IPS-18c (cell line): ENCODE results near the gene KIF20B.

Source experiments
- H3K4me3 ChIP-seq: 2 replicates; pipeline ENCODE4 v1.7.0; 2013; ENCODE audit warnings: low read depth, mild to moderate bottlenecking, low read length, moderate library complexity; ENCODE audit not compliant: insufficient read depth
- H3K9me3 ChIP-seq: one replicate; pipeline ENCODE4 v1.6.1; 2013; ENCODE audit warnings: mild to moderate bottlenecking, low read length, moderate library complexity; ENCODE audit not compliant: control insufficient read depth, insufficient read depth

The KIF20B gene

DNA sequence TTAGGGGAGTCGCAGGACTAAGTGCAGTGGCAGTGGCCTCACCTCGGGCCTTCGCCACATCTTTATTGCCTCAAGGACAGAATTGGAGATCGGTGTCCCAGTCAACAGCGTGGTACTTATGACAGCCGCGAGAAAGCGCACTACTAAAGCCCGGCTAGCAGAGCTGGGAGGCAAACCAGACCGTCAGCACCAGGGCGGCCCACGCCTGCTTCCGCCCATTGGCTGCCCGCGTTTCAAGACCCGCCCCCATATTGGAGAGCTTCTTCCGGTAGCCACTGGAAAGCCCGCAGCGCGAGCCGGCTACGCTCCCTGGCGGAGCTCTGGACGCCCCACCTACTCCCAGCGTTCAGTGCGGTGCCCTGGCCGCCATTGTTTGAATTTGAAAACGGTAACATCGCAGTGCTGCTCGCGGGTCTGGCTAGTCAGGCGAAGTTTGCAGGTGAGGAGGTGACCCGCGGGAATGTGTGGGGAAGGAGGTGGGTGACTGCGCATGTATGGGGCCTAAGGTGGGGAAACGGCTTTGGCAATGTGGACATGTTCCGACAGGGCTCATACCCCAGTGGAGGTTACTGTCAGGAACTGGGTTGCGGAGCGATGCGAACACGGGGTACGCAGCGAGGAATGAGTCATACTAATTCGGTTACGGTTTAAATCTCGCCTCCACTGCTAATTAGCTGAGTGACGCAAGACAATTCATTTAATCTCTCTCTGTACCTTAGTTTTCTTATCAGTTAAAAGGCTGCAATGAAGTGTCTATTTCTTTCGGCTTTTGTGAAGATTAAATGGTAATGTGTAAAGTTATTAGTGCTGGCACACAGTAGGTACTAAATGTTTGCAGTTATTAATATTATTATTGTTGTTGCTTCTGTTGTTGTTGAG is at the start of gene KIF20B:
Gene KIF20B, plus strand, starts transcription at position 349 of the 879 bp plus-strand sequence. CDS start 3,705 bp downstream, outside the sequence.
- Histone ChIP-seq H3K9me3 (no peaks in the 10 kb centered on the region), H3K4me3 (peak within 1 kb of the TSS; percentile 84)

DNA sequence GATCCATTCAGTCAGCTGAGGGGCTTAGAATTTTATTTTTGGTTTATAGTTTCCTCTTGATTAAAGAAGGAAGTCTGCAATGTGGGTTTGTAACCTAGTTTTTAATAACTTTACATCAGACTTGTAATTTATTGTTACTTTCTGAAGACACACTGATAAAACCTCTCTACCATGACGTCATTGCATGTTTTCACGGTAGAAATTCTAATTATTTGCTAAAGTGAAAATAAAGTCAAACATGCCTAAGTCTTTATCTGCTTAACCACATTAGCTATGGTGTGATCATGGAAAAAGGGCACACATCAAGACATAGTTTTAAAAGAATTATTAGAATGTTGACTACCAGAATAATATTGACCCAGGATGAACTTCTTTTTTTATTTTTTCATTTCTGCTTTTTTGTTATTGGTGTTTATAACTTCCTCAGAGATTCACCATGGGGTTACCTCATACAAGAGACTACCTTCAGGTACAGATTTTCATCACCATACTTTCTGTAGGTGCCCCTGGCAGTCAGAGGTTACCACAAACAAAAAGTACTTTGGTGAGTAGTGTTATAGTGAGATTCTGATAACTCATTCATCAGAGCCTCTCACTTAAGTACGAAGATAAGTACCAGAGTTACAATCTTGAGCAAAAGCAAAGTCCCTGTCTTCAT is 49.3 kb upstream of the KIF20B start:
- H3K9me3 ChIP-seq, result peaks cover 12% of the 10 kb centered on the region
- H3K4me3 ChIP-seq, result no peak overlapping the region

- Histone ChIP-seq H3K9me3 (peaks cover 12% of the 10 kb centered on the region), H3K4me3 (no peak overlapping the region)
Measured at GRCh38 chr10:89652806-89653370, 48.5 kb upstream of the KIF20B start.

GRCh38 chr10:89653410-89653869 is 48.0 kb upstream of the KIF20B start:
- no peak overlapping the region for H3K4me3 ChIP-seq

DNA sequence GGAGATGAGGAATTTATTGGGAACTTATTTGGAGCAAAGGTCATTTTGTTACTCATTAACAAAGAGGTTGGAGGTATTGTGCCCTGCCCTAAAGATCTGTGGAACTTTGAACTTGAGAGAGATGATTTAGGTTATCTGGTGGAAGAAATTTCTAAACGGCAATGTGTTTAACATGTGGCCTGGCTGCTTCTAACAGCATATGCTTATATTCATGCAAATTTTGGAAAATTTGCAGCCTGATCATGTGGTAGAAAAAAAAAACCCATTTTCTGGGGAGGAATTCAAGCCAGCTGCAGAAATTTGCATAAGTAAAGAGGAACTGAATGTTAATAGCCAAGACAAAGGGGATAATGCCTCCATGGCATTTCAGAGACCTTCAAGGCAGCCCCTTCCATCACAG is 45.7 kb upstream of the KIF20B start:
- Histone ChIP-seq H3K9me3 (peaks cover 12% of the 10 kb centered on the region), H3K4me3 (no peak overlapping the region)

More at GRCh38 chr10:89653410-89653869, 48.0 kb upstream of the KIF20B start:
- peaks cover 12% of the 10 kb centered on the region for H3K9me3 ChIP-seq

GRCh38 chr10:89657302-89657701 is 44.1 kb upstream of the KIF20B start:
- Histone ChIP-seq H3K9me3 (peaks cover 12% of the 10 kb centered on the region), H3K4me3 (no peak overlapping the region)

GRCh38 chr10:89659143-89660131 is 42.0 kb upstream of the KIF20B start:
- Histone ChIP-seq H3K4me3 (no peak overlapping the region), H3K9me3 (peaks cover 12% of the 10 kb centered on the region)

DNA sequence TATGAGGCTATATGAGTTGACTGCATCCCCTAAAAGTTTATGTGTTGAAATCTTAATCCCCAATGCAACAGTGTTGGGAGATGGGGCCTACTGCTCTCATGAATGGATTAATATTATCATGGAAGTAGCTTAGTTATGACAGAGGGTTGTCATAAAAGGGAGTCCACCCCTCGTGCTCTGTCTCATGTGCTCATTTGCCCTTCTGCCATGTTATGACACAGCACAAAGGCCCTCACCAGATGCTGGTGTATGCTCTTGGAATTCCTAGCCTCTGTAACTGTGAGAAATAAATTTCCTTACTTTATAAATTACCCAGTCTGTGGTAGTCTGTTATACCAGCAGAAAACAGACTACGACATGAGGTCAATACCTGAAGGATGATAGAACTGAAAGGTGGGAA is 38.8 kb upstream of the KIF20B start:
- no peaks in the 10 kb centered on the region for H3K9me3 ChIP-seq
- H3K4me3 ChIP-seq, result no peak overlapping the region

- Histone ChIP-seq H3K9me3 (no peaks in the 10 kb centered on the region), H3K4me3 (no peak overlapping the region)
Measured at GRCh38 chr10:89663144-89663543, 38.2 kb upstream of the KIF20B start.

DNA sequence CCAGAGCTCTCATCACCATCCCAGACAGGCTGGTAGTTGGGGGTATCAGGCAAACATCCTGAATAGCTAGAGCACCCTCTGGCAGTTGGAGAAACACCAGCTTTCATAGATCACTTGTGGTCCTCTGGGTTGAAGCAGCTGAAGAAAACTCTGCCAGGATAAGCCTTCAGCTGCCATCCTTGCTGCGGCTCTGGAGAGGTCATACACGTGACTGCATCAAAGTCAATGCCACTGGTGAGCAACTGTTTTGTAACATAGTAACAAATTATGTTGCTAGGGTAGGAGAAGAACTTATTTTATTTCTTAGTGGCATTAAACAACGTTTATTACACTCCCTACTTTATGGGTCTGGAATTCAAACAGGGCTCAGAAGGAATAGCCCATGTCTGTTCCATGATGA is 37.2 kb upstream of the KIF20B start:
- H3K9me3 ChIP-seq, result no peaks in the 10 kb centered on the region

DNA sequence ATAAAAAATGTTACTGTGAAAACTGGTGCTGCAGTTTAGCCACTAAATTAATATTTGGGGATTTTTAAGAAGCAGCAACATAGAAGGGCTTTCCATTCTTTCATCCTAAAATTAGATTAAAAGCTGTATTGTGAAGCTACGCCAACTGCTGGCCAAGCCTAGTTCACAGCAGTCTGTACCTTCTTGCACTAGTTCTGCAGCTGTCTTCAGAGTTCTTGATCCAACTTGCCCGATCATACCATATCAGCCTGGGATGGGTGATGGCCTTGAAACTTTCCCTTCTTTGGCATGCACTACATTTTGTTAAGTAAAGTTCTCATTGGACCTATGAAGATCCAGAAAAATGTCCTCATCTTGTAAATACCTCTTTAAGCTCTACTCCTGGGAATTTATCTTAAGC is 36.1 kb upstream of the KIF20B start:
- H3K9me3 ChIP-seq, result no peaks in the 10 kb centered on the region
- no peak overlapping the region for H3K4me3 ChIP-seq

More for the DNA sequence above, 37.2 kb upstream of the KIF20B start:
- H3K4me3 ChIP-seq, result no peak overlapping the region

DNA sequence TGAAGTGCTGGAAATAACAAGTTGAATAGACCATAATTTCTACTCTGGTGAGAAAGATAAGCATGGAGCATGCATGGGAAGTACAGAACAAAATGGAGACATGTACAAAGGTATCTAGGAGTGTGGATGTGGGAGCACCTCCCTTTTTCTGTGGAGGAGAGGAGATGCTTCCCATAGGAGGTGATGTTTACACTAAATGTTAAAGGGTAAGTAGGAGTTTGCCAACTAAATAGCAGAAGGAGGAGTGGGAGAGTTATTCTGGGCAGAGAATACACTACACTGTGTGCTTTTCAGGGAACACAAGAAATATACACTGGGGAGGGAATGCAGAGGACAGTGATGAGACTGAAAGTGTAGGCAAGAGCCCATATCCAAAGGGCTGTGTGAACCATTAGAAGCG is 35.3 kb upstream of the KIF20B start:
- H3K9me3 ChIP-seq, result no peaks in the 10 kb centered on the region
- H3K4me3 ChIP-seq, result no peak overlapping the region

- Histone ChIP-seq H3K9me3 (no peaks in the 10 kb centered on the region), H3K4me3 (no peak overlapping the region)
Measured at GRCh38 chr10:89668386-89669071, 32.9 kb upstream of the KIF20B start.

DNA sequence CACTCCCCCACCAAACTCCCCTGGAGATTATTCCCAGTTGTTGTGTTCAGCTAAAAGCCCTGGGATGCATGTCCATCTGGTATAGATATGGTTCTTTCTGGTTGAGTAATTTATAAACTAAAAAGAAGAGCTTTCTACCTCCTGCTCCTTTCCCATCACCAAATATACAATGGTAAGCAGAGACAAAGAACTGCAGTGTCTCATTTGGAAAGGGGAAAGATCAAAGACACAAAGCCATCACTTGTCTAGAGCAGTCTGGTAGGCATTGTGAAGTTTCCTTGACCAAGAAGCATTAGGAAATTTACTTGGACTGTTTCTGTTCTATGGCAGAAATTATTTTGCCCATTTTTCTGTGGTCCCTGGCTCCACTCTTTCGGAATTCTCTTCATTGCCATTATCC is 31.4 kb upstream of the KIF20B start:
- Histone ChIP-seq H3K9me3 (no peaks in the 10 kb centered on the region), H3K4me3 (no peak overlapping the region)

- H3K4me3 ChIP-seq, result no peak overlapping the region
- no peaks in the 10 kb centered on the region for H3K9me3 ChIP-seq
Measured at GRCh38 chr10:89670926-89671325, 30.5 kb upstream of the KIF20B start.

DNA sequence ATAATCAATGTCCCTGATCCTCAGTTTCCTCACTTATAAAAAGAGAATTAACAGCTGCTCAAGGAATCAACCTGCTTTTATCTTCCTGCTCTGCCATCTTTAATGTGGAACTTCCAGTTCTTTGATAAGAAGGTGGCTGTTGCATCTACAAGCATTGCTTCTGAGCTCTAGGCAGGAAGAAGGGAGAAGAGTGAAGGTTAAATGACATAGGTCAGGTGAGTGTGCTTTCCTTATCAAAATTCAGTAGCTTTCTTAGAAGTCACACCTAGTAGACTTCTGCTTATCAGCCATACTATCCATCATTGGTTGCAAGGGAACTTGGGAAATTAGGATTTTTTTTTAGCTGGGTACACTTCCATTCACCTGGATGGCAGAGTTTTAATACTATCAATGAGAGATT is 24.0 kb upstream of the KIF20B start:
- Histone ChIP-seq H3K4me3 (no peak overlapping the region), H3K9me3 (no peaks in the 10 kb centered on the region)
